SU-DHL-6 (cell line): ENCODE results near the gene GAB4.

ENCODE experiments used
- H2AFZ ChIP-seq: fragments of 200-600 bp; sonication (generic); 2 replicates; pipeline ENCODE4 v1.6.1; 2014; ENCODE audit warnings: low read depth, mild to moderate bottlenecking, moderate library complexity, mixed read lengths, antibody characterized with exemption, low read length; ENCODE audit not compliant: severe bottlenecking
- H3F3A ChIP-seq: fragments of 200-600 bp; shearing (Covaris generic); 2 replicates; pipeline ENCODE4 v1.6.0; 2016; ENCODE audit warnings: antibody characterized with exemption, mild to moderate bottlenecking; ENCODE audit not compliant: insufficient read depth
- H3K27ac ChIP-seq: fragments of 200-600 bp; sonication (generic); 2 replicates; pipeline ENCODE4 v1.5.1; 2016; ENCODE audit warnings: low read depth, mild to moderate bottlenecking, low read length, moderate library complexity, mixed read lengths
- H3K27me3 ChIP-seq: fragments of 200-600 bp; sonication (generic), shearing (Covaris generic); 2 replicates; pipeline ENCODE4 v1.6.0; 2014; ENCODE audit warnings: mild to moderate bottlenecking, low read length
- H3K36me3 ChIP-seq: fragments of 200-600 bp; sonication (generic); 2 replicates; pipeline ENCODE4 v1.6.1; 2014; ENCODE audit warnings: mild to moderate bottlenecking, low read length, mixed read lengths
- H3K4me2 ChIP-seq: fragments of 300-600, 200-600 bp; shearing (Covaris generic), sonication (generic); 2 replicates; pipeline ENCODE4 v1.6.0; 2014; ENCODE audit warnings: low read length, low read depth, mild to moderate bottlenecking; ENCODE audit not compliant: poor library complexity, severe bottlenecking
- H3K4me3 ChIP-seq: fragments of 200-600 bp; sonication (generic); 2 replicates; pipeline ENCODE4 v1.5.1; 2014; ENCODE audit warnings: antibody characterized with exemption, low read length, mild to moderate bottlenecking, mixed read lengths; ENCODE audit not compliant: insufficient read depth, poor library complexity, severe bottlenecking
- H3K79me2 ChIP-seq: fragments of 200-600 bp; sonication (generic); 2 replicates; pipeline ENCODE4 v1.6.1; 2014; ENCODE audit warnings: mild to moderate bottlenecking, low read length, moderate library complexity; ENCODE audit not compliant: insufficient read depth
- H3K9ac ChIP-seq: fragments of 200-600 bp; sonication (generic); 2 replicates; pipeline ENCODE4 v1.7.0; 2014; ENCODE audit warnings: mild to moderate bottlenecking, low read length
- H3K9me2 ChIP-seq: fragments of 200-600 bp; sonication (generic); replicated peaks from 2 replicates; pipeline ENCODE4 v1.6.1; 2014; ENCODE audit warnings: low read length; ENCODE audit not compliant: insufficient read depth
- H3K9me3 ChIP-seq: fragments of 200-600 bp; sonication (generic); 2 replicates; pipeline ENCODE4 v1.6.1; 2014; ENCODE audit warnings: low read length, mixed read lengths; ENCODE audit not compliant: insufficient read depth
- H4K20me1 ChIP-seq: fragments of 200-600 bp; sonication (generic); 2 replicates; pipeline ENCODE4 v1.6.1; 2014; ENCODE audit warnings: low read depth, mild to moderate bottlenecking, antibody characterized with exemption, low read length, moderate library complexity, mixed read lengths
- CTCF ChIP-seq: fragments of 200-600 bp; sonication (generic); IDR thresholded peaks from one replicate; pipeline ENCODE4 v1.5.1; 2017; ENCODE audit warnings: antibody characterized with exemption, mild to moderate bottlenecking, low read length, moderate library complexity; ENCODE audit not compliant: insufficient read depth, poor library complexity, severe bottlenecking
- EZH2phosphoT487 ChIP-seq: fragments of 200-600 bp; sonication (generic), shearing (Covaris generic); conservative IDR thresholded peaks from 2 replicates; pipeline ENCODE4 v1.6.1; 2018; ENCODE audit warnings: mild to moderate bottlenecking, antibody characterized with exemption, low read length, moderate library complexity, mixed read lengths

Gene GAB4

GRCh38 chr22:17007852-17008731, at the start of gene GAB4:
Gene GAB4, minus strand, starts transcription at chr22:17008222. Its CDS starts 108 bp downstream, at chr22:17008114.
- Histone ChIP-seq H3K36me3 (no peaks in the 10 kb centered on the region), H3K4me3 (no peak within 1 kb of the TSS), H3K4me2 (no peak within 1 kb of the TSS), H3F3A (no peaks in the 10 kb centered on the region), H3K9ac (no peak within 1 kb of the TSS), H2AFZ (no peak within 1 kb of the TSS), H3K79me2 (no peaks in the 10 kb centered on the region), H4K20me1 (no peaks in the 10 kb centered on the region), H3K27me3 (no peaks in the 10 kb centered on the region), H3K9me2 (no peaks in the 10 kb centered on the region), H3K9me3 (no peaks in the 10 kb centered on the region), H3K27ac (no peak within 1 kb of the TSS)
- TF ChIP-seq CTCF = no peak
- TF ChIP-seq EZH2phosphoT487 = no peak

GRCh38 chr22:17056807-17057206, 48.8 kb upstream of the GAB4 start:
- H4K20me1 ChIP-seq = no peaks in the 10 kb centered on the region
- no peak for TF ChIP-seq EZH2phosphoT487
- TF ChIP-seq CTCF = no peak
- no peak overlapping the region for H3K4me2 ChIP-seq
- no peaks in the 10 kb centered on the region for H3K36me3 ChIP-seq
- no peaks in the 10 kb centered on the region for H3F3A ChIP-seq
- H3K4me3 ChIP-seq = no peak overlapping the region
- no peak overlapping the region for H3K27ac ChIP-seq
- H3K27me3 ChIP-seq = no peaks in the 10 kb centered on the region
- H3K9me2 ChIP-seq = no peaks in the 10 kb centered on the region
- no peak overlapping the region for H2AFZ ChIP-seq
- no peaks in the 10 kb centered on the region for H3K79me2 ChIP-seq
- H3K9me3 ChIP-seq = no peaks in the 10 kb centered on the region
- no peak overlapping the region for H3K9ac ChIP-seq

- H3K79me2 ChIP-seq = no peaks in the 10 kb centered on the region
- TF ChIP-seq EZH2phosphoT487 (no peak), CTCF (no peak)
- H3K27ac ChIP-seq = no peak overlapping the region
- H3K9ac ChIP-seq = no peak overlapping the region
- no peaks in the 10 kb centered on the region for H3K27me3 ChIP-seq
- no peaks in the 10 kb centered on the region for H3K36me3 ChIP-seq
- no peaks in the 10 kb centered on the region for H4K20me1 ChIP-seq
- H2AFZ ChIP-seq = no peak overlapping the region
- H3K4me2 ChIP-seq = no peak overlapping the region
- H3F3A ChIP-seq = no peaks in the 10 kb centered on the region
- no peak overlapping the region for H3K4me3 ChIP-seq
- no peaks in the 10 kb centered on the region for H3K9me2 ChIP-seq
- H3K9me3 ChIP-seq = no peaks in the 10 kb centered on the region
These were observed 48.0 kb upstream of the GAB4 start for GRCh38 chr22:17056058-17056457.
